SIG-M5 treated with dmso at 0.1 percent for 504 hours (cell line): ENCODE results near the gene PRDM7.
A peak's percentile ranks its signal among the peaks of the same experiment; 100 is the strongest.
"Not testable (repeated sequence)": the region's sequence is repeated elsewhere in the genome, so short reads cannot be mapped to it uniquely, and the experiment has no call there.

Source experiments
- DNase-seq: peaks from one replicate; lab custom pipeline; 2025; ENCODE audit not compliant: unreplicated experiment; lab: John Stamatoyannopoulos, UW

The PRDM7 gene

DNA sequence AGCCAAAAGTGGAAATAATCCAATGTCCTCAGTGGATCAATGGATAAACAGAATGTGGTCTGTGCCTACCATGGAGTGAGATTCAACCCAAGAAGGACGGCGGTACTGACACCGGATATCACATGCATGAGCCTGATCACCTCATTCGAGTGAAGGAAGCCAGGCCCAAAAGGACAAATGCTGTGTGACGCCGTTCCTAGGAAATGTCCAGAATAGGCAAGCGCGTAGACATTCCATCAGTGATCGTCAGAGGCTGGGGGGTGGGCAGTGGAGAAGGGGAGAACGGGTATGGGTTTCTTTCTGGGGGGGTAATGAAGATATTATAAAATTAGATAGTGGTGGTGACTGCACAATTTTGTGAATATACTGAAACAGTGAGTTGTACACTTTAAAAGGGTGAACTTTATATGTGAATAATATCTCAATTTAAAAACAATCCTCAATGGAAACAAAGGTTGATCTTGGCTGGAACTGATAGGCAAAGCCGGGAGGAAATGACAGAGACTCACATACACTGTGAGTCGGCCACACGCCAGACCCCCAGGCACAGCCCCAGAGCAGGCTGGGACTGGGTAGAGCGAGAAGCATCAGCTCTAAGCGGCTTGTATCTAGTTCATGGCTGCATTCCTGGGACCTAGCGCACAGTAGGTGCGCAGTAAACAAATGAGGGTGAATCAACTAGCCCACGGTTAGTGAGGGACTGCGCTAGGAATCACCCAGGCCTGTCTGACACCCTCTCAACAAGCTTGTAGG lies 61.4 kb downstream of the PRDM7 start:
- DNase-seq: no peak

DNA sequence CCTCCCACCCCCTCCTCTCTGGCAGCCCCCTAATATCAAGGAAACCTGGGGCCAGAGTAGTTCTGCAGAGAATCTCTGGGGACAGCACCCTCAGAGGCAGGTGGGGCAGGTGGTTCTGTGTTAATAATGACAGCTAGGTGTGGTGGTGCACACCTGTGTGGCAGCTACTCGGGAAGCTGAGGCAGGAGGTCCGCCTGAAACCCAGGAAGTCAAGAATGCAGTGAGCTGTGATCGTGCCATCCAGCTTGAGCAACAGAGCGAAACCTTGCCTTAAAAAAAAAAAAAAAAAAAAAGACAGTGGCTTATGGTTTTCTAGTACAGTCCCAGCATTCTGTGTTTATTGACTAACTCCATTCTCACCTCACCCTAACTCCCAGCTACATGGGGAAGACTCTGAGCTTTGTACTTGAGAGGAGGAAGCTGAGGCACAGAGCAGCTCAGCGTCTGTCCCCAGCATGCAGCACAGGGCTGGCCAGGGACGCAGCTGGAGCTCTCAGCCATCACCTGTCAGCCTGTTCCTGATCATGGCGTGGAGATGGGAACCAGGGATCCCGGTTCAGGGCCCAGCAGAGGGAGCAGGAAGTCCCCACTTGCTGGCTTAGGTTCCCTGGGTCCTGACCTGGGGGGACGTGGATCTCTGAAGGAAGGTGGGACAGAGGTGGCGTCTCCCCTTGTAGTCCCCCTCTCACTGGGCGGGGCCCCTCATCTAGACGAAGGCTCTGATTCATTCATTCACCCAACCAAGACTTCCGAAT lies 64.0 kb downstream of the PRDM7 start:
- no peak for DNase-seq

DNA sequence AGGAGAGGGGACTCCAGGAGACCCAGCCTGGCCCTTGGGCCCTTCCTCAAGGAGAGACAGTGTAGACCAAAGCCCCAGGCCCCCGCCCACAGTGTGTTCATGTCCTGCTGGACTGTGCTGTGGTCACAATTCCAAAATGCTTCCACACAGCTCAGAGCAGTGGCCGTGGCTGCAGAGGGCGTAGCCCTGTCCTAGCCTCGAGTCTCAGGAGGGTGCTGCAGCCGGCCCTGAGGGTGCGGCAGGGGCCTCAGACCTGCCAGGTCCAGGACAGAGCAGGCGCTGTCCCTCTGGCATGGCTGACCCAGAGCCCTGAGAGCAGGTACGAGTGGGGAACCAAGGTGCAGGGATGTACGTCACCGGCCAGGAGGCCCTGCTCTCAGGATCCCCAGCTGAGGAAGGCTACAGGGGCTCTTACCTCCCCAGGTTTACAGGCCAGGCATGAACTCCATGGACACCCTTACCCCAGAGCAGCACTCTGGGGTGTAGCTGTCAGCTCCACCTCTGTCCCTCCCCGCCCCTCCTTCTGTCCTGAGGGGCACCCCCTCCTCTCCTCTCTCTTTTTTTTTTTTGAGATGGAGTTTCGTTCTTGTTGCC lies 65.1 kb downstream of the PRDM7 start:
- DNase-seq: no peak

DNA sequence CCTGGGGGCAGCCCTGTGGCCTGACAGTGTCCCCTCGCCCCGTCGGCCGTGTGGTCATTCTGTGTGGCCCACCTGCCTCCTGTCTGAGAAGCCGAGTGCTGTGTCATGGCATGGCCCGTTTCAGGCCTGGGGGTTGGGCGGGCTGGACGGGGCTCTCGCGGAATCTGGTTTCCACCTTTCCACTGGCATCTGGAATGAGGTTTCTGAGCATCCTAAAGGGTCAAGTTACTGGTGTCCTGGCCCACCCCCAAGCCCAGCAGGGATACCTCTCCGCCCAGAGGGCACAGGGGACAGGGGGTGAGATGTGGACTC lies 65.7 kb downstream of the PRDM7 start:
- no peak for DNase-seq

DNA sequence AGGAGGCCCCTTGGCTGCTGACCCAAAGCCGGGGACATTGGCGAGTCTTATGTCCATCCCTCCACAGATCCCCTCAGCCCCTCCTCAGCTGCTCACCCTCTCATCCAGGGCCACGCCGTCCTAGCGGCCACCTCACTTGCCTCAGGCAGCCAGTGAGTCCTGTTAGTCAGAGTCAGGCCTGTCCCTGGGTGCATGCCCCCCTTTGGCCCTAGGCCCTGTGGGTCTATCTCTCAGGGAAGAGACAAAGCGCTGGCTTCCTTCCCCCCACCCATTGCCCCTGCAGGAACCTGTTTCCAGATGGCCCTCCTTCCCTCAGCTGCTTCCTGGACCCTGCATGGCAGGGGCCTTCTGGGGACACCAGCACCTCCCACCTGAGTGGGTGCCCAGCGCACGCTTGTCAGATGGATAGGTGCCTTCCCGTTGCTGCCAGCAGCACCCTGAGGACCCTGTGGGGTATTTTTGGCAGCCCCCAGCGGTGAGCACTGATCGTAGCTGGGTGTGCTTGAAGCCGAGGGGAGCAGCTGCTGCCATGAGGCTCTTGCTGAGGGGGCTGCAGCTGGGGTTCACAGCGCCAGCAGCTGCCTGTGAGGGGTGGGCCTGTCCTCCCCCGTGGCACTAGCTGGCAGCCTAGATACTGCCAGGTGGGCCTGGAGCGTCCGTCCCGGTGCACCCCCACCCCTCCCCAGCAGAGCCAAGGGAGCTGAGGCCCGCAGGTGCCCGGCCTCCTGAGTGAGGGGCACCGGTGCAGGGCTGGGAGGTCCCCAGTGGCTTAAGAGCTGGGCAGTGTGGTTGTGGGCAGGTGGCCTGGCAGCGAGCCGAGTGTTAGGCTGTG lies 66.2 kb downstream of the PRDM7 start:
- DNase-seq: no peak

DNA sequence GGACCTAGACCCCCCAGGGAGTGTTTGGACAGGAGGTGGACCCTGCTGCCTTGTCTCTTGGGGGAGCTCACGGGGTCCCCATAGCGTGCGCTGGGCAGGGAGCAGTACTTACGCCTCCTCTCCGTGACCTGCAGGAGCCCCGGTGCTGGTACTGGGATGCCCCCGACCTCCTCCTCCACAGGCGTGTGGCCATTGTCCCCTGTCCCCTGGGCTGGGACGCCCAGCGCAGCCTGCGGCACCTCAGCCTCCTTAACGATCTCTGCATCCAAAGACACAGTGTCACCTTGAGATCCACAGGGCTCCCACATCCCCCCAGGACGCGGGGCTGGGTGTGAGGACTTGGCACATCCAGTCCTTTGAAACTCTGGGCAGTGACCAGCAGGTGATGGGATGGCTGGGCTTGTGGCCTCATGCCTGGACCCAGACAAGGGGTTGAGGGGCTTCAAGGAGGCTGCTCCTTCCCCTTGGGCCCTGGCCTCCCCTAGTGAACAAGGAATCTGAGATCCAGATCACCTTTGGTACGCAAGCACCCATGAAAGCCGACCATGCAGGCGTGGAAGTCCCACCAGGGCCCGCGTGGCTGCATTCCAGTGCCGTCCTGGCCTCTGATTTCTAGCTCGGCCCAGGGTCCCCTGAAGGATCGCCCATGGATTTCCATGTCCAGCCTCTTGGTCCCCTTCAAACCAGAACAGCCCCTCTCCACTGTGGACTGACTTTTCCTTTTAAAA lies 67.8 kb downstream of the PRDM7 start:
- no peak for DNase-seq

DNA sequence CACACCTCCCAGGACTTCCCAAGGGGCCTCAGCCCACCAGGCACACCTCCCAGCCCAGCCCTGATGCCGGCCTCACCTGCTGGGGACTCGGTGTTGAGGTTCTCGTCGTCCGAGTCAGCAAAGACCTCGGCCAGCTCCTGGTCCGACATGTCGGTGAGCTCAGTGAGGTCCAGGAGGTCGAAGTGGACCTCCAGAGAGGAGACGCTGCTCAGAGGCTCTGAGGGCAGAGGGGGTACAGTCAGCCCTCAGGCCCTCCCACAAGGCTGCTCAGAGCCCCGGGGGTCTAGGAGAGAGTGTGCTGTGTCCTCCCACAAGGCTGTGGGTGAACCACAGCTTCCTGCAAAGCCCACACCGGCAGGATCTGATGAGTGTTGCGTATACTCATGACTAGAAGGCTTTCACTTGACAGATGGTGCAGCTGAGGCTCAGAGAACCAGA lies 68.4 kb downstream of the PRDM7 start:
- DNase-seq: peak; percentile 72

DNA sequence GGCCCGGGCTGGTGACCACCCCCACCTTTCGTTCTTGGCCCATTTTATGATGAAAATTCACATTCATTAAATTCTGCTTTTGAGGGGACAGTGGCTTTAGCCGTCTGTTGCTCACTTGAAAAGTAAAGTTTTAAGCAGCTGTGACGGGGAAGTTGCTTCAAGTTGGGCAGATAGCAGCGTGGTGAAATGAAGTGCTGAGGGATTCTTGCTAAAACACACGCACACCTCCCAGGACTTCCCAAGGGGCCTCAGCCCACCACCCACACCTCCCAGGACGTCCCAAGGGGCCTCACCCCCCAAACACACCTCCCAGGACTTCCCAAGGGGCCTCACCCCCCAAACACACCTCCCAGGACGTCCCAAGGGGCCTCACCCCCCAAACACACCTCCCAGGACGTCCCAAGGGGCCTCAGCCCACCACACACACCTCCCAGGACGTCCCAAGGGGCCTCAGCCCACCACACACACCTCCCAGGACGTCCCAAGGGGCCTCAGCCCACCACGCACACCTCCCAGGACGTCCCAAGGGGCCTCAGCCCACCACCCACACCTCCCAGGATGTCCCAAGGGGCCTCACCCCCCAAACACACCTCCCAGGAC lies 69.4 kb downstream of the PRDM7 start:
- not testable (repeated sequence) for DNase-seq

DNA sequence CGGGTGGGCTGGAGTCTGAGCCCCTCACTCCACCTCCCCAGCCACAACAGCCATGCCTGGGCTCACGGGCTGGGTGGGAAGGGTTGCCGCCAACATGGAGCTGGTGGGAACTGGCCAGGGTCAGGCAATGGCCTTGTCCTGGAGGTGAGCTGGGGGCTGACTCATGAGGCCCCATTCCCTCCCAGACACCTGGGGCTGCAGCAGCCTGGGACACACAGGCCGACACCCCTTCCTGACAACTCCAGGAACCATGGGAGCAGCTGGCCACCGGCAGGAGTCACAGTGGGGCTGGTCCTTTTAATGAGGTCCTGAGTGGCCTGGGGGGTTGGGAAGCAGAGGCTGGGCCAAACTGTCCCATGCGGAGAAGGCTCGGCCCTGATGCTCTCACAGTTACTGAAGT lies 70.1 kb downstream of the PRDM7 start:
- no peak for DNase-seq
